GM10266 (cell line): Measurements from ENCODE around the gene CENPI.
A peak's percentile ranks its signal among the peaks of the same experiment; 100 is the strongest.
"Not testable (repeated sequence)": the region's sequence is repeated elsewhere in the genome, so short reads cannot be mapped to it uniquely, and the experiment has no call there.

Experiments used
- DNase-seq: peaks from one replicate; pipeline ENCODE4 v3.0.0; 2012; ENCODE audit errors: extremely low spot score
- CTCF ChIP-seq: IDR thresholded peaks from 2 replicates; pipeline ENCODE4 v1.5.1; 2012; ENCODE audit warnings: mild to moderate bottlenecking, low read depth; ENCODE audit not compliant: control insufficient read depth, insufficient read depth; ENCODE audit errors: missing control alignments

The CENPI gene, protein sequence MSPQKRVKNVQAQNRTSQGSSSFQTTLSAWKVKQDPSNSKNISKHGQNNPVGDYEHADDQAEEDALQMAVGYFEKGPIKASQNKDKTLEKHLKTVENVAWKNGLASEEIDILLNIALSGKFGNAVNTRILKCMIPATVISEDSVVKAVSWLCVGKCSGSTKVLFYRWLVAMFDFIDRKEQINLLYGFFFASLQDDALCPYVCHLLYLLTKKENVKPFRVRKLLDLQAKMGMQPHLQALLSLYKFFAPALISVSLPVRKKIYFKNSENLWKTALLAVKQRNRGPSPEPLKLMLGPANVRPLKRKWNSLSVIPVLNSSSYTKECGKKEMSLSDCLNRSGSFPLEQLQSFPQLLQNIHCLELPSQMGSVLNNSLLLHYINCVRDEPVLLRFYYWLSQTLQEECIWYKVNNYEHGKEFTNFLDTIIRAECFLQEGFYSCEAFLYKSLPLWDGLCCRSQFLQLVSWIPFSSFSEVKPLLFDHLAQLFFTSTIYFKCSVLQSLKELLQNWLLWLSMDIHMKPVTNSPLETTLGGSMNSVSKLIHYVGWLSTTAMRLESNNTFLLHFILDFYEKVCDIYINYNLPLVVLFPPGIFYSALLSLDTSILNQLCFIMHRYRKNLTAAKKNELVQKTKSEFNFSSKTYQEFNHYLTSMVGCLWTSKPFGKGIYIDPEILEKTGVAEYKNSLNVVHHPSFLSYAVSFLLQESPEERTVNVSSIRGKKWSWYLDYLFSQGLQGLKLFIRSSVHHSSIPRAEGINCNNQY

GRCh38 chrX:101097546-101098453 lies at the start of gene CENPI:
Gene CENPI, plus strand, starts transcription at chrX:101098204. Its CDS starts 2,867 bp downstream, at chrX:101101071.
- TF ChIP-seq CTCF = no peak
- DNase-seq = peak; percentile 87

DNA sequence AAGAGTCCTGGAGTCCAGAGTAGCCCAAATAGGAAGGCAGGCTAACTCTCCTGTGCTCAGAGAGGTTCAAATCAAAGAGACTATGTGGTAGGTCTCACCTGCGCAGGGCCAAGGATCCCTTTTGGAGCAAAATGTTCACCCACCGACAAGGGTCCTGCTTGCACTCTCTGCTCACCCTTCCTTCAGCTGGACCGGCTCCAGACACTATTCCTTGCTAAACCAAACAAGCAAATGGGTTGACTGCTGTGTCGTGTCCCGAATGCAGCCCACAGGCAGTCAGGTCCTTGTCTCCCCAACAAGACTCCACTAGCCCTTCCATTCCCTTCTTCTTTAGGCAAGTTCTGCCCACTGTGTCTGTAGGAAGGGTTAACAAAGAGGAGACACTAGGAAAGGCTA lies 46.9 kb upstream of the CENPI start:
- TF ChIP-seq CTCF = no peak
- no peak for DNase-seq

DNA sequence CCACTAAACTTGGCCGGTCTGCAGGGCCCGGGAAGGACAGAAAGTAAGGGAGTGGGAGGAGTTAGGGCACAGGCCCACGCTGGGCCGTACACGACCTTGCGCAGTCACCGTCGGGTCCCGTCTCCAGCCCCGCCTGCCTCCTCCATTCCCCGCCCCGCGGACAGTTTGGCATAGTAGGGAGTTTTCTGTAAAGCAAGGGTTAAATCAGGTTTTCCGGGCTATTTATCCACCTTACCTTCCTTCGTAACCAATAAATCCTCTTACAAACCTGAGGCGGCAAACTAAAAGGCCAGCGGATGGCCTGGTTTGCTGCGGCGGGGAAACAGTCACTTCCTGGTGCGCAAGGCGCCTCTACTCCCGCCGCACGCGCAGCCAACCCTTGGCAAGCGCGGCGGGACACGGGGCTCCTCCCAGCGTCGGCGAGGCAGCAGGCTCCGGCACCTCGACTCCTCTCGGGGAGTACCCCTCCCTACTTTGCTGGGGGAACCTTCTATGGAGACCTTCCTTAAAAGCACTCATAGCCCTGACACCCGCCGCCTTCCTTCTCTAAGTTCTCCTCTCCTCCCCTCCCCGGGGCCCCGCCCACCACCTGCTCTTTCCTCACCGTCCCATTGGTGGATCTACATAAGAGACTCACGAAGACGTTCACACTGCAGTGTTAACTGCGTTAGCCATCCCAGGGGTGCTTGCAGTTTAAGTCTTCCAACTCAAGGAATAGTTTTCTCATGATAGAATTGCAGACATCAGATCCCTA lies 46.3 kb upstream of the CENPI start, which contains the start of gene TRMT2B:
TSS of gene TRMT2B (minus strand) at position 563 of the 754 bp plus-strand sequence. CDS start 9,822 bp downstream, outside the sequence.
- TF ChIP-seq CTCF = no peak
- DNase-seq = peak; percentile 54

GRCh38 chrX:101056551-101056950 lies 41.5 kb upstream of the CENPI start:
- not testable (repeated sequence) for DNase-seq

GRCh38 chrX:101057093-101057714 lies 40.8 kb upstream of the CENPI start:
- peak; percentile 19 for DNase-seq
- no peak for TF ChIP-seq CTCF

- TF ChIP-seq CTCF = no peak
- DNase-seq = no peak
Measured at GRCh38 chrX:101062176-101062575, 35.8 kb upstream of the CENPI start.
